Calu3 (cell line): ENCODE measurements around the gene SUFU. TPM values are rescaled to one million over a fixed set of nuclear protein-coding genes. Genes with fewer than 3 reads are reported as not detected.

Source experiments
- BruUV-seq: library from RNA; stranded (reverse); fragments of 400-500 nt; replicated peaks from 2 replicates; lab custom pipeline; 2021; lab: Mats Ljungman, UMichigan
- CTCF ChIA-PET: fragments of 300-600 bp; sonication (Branson Sonifier 250); formaldehyde crosslinking; loops from one replicate; lab custom pipeline; 2022; ENCODE audit warnings: antibody characterized with exemption; lab: Charles Lee
- DNase-seq: peaks from one replicate; pipeline ENCODE4 v3.0.0; 2022
- H3K27ac Mint-ChIP-seq: one replicate; pipeline ENCODE4 v1.8.0; 2022; ENCODE audit warnings: mixed read lengths; ENCODE audit not compliant: unreplicated experiment
- H3K27me3 Mint-ChIP-seq: one replicate; pipeline ENCODE4 v1.8.0; 2022; ENCODE audit warnings: mixed read lengths; ENCODE audit not compliant: unreplicated experiment
- H3K36me3 Mint-ChIP-seq: one replicate; pipeline ENCODE4 v1.8.0; 2022; ENCODE audit warnings: mild to moderate bottlenecking, moderate library complexity, mixed read lengths; ENCODE audit not compliant: insufficient read depth, unreplicated experiment
- H3K4me1 Mint-ChIP-seq: one replicate; pipeline ENCODE4 v1.8.0; 2022; ENCODE audit warnings: mild to moderate bottlenecking, low read depth, mixed read lengths; ENCODE audit not compliant: unreplicated experiment
- H3K4me3 Mint-ChIP-seq: one replicate; pipeline ENCODE4 v1.8.0; 2022; ENCODE audit warnings: mild to moderate bottlenecking, low read depth, moderate library complexity, mixed read lengths; ENCODE audit not compliant: unreplicated experiment
- H3K9me3 Mint-ChIP-seq: one replicate; pipeline ENCODE4 v1.8.0; 2022; ENCODE audit warnings: low read depth, mixed read lengths; ENCODE audit not compliant: unreplicated experiment
- intact Hi-C: fragments of 100-400 bp; cut with micrococcal nuclease; formaldehyde crosslinking; loops from one replicate; pipeline ENCODE4 v1.10.0; 2022; ENCODE audit not compliant: unreplicated experiment
- total RNA-seq: library from RNA; stranded (reverse); gene quantifications from 2 replicates; pipeline ENCODE4 v1.2.3, GENCODE V29; 2022
- TF ChIP-seq, protein P1 (sequence below): fragments of 200-600 bp; IDR thresholded peaks from one replicate; pipeline ENCODE4 v1.8.0; 2022; ENCODE audit warnings: antibody characterized with exemption; ENCODE audit not compliant: unreplicated experiment

SUFU gene
- total RNA-seq, 1 experiment from 2014 or later, result 7.0 TPM

DNA sequence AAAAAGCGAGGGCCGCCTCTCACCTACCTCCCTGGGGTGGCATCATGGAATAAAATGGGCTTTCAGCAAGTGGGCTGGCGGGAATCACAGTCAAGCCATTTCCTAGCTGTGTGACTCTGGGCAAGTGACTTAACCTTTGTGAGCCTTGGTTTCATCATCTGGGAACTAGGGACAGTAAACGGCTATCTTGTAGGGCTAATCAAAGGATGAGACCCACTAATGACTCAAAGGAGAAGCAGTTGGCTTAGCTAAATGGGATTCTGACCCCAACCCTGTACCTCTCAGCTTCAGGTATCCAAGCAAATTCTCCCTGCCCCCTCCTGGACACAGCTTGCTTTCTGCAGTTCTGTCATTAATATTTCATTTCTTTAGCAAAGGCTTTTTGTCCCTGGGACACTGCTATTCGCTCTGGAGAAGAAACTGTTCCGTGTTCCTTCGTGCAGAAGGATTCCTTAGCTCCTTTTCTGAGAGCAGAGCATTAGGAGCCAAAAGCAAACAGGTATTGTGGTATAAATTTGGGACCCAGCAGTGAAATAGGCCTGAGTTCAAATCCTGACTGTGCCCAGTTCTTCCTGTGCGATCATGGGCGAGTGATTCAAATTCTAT lies 166.4 kb downstream of the SUFU start:
- Mint-ChIP-seq H3K4me1 (peaks cover 10% of the 10 kb centered on the region), H3K27me3 (peaks cover 12% of the 10 kb centered on the region), H3K9me3 (no peaks in the 10 kb centered on the region), H3K4me3 (no peak overlapping the region), H3K36me3 (no peaks in the 10 kb centered on the region), H3K27ac (no peak overlapping the region)
- DNase-seq, result no peak
- CTCF ChIA-PET, result interaction anchor here (1.1 to 1.3 kb wide), 2 partner anchors 14 to 82 kb away, joined by 3 to 4 read pairs; no protein-coding TSS in a partner anchor
- TF ChIP-seq, protein P1, sequence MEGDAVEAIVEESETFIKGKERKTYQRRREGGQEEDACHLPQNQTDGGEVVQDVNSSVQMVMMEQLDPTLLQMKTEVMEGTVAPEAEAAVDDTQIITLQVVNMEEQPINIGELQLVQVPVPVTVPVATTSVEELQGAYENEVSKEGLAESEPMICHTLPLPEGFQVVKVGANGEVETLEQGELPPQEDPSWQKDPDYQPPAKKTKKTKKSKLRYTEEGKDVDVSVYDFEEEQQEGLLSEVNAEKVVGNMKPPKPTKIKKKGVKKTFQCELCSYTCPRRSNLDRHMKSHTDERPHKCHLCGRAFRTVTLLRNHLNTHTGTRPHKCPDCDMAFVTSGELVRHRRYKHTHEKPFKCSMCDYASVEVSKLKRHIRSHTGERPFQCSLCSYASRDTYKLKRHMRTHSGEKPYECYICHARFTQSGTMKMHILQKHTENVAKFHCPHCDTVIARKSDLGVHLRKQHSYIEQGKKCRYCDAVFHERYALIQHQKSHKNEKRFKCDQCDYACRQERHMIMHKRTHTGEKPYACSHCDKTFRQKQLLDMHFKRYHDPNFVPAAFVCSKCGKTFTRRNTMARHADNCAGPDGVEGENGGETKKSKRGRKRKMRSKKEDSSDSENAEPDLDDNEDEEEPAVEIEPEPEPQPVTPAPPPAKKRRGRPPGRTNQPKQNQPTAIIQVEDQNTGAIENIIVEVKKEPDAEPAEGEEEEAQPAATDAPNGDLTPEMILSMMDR, result peak; percentile 8
- BruUV-seq, result no TSS peak
- intact Hi-C loops, result no loop called here

DNA sequence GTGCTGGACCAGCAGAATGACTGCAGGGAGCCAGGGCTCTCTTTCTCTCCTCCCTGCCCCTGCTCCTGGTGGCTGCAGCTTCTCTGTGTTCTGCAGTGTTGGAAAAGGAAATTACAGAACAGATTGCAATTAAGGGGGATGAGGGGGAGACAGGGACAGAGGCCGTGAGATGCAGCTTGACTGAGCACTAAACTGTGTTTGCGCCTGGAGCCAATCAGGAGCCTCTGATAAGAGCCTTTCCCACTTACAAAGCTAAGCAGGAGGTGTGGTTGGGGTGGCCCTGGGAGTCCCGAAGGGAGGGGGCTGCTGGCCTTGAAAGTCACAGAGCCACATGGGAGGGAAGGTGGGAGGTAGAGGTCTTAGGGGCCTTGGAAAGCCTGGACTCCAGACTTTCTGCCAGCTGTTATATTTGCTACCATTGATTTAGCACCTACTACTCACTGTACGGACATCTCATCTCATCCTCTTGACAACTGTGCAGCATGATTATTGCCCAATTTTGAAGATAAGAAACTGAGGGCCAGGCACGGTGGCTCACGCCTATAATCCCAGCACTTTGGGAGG lies 167.2 kb downstream of the SUFU start:
- intact Hi-C loops, result no loop called here
- no peak for DNase-seq
- Mint-ChIP-seq H3K4me3 (no peak overlapping the region), H3K36me3 (no peaks in the 10 kb centered on the region), H3K27me3 (peaks cover 12% of the 10 kb centered on the region), H3K27ac (no peak overlapping the region), H3K4me1 (peaks cover 10% of the 10 kb centered on the region), H3K9me3 (no peaks in the 10 kb centered on the region)
- CTCF ChIA-PET, result no interaction called here
- TF ChIP-seq, protein P1, result no peak
- BruUV-seq, result no TSS peak

DNA sequence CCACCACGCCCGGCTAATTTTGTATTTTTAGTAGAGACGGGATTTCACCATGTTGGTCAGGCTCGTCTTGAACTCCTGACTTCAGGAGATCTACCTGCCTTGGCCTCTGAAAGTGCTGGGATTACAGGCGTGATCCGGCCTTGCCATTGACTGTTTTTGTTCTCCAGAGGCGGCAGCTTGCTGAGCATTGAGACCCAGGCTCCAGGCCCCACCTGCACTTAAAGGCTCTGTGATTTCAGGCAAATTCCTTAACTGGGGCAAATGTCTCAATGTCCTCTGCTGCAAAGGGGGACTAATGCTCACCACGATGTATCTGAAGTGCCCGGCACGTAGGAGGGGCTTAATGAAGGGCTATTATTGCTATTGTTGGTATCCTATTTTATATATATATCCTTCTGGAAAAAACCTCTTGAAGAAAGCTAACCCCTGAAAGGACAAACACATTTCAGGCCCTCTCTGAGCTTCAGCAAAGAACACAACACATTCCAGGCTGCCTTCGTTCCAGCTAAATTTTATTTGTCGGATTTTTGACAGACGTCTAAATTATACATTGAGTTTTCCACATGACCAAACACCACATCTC lies 169.6 kb downstream of the SUFU start:
- intact Hi-C loops, result no loop called here
- H3K4me3 Mint-ChIP-seq, result peak overlapping the region; percentile 3
- H3K36me3 Mint-ChIP-seq, result no peaks in the 10 kb centered on the region
- no peaks in the 10 kb centered on the region for H3K9me3 Mint-ChIP-seq
- TF ChIP-seq, protein P1, result no peak
- H3K4me1 Mint-ChIP-seq, result peaks cover 10% of the 10 kb centered on the region
- CTCF ChIA-PET, result interaction anchor here (0.7 to 1.3 kb wide), 3 partner anchors 18 to 1071 kb away, joined by 3 to 5 read pairs (median 4); no protein-coding TSS in a partner anchor
- peaks cover 12% of the 10 kb centered on the region for H3K27me3 Mint-ChIP-seq
- H3K27ac Mint-ChIP-seq, result no peak overlapping the region
- no peak for DNase-seq
- BruUV-seq, result no TSS peak

DNA sequence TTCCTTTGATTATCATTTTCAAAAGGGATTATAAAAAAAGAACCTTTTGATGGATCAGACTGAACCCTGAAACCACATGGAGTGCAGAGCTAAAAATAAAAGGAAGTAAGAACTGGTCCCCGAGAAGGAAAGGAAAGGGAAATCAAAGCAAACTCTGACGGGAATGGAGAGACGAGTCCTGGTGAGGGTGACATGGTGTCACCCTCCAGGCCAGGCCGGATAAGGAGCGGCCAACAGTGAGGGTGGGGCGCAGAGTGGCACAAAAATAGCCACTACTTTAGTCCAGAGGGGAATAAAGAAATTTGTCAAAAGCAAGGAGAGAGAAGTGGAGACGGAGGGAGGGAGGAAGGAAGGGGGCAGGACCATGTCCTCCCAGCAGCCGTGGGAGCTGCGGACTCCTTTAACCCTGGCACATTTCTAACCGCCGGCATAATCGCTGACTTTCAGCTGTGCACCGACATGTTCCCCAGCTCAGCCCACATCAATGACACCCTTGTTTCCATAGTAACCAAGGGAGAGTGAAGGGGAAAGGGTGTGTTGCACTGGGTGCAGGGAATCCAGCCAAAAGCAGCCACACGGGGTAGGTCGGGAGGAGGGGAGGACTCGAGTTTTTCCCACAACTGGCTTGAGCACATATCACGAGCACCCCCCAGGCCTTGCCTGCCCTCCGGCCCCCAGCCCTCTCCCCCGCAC lies 170.2 kb downstream of the SUFU start:
- no peak for DNase-seq
- CTCF ChIA-PET, result interaction anchor here (1.3 kb wide), 1 partner anchor 28 kb away, joined by 3 read pairs; no protein-coding TSS in a partner anchor

More for the DNA sequence above, 170.2 kb downstream of the SUFU start:
- Mint-ChIP-seq H3K36me3 (no peaks in the 10 kb centered on the region), H3K27me3 (peaks cover 12% of the 10 kb centered on the region), H3K9me3 (no peaks in the 10 kb centered on the region), H3K4me1 (peaks cover 10% of the 10 kb centered on the region), H3K27ac (no peak overlapping the region), H3K4me3 (peak overlapping the region; percentile 3)
- TF ChIP-seq, protein P1, result no peak
- BruUV-seq, result no TSS peak
- intact Hi-C loops, result no loop called here
